ENCODE data around the gene RAI14.
"Not testable (repeated sequence)": the region's sequence is repeated elsewhere in the genome, so short reads cannot be mapped to it uniquely, and the experiment has no call there.

RAI14 gene

DNA sequence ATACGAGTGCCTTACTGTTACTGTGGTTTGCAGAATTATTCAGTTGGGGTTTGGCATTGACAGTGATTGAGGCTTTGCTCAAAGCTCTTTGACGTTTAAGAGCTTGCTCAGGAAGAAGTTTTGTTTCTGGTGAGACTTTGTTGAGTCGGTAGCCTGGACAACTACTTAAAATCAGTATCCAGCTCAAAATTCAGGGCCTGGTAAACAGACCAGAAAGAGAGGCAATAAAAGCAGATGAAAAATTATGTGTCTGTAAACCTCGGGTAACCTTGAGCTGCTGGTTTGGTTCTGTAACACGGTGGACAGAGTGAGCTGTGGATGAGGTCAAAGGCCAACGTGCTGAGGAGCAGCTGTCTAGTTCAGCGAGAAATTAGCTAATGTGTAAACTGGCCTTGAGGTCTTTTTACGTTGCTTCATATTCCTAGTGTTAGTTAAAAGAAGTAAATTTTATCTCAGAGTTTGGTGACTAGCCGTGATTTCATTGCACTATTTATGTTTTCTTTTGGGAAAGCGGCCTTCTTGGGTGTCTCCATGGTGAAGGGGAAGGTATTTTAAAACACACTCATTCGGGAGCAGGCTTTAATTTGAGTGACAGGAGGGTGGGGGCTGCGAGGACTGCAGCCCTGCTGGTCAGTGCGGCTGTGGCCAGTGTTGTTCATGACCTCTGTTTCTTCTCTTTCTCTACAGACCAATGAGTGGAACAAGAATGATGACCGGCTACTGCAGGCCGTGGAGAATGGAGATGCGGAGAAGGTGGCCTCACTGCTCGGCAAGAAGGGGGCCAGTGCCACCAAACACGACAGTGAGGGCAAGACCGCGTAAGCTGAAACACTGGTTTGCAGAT, 100.9 kb downstream of the RAI14 start:
- no peak overlapping the region for H3K27ac ChIP-seq
- no peak for DNase-seq (ENCODE audit: low read depth, low spot score)

- H3K27ac ChIP-seq, result no peak overlapping the region
- DNase-seq (ENCODE audit: low read depth, low spot score), result no peak
Measured at GRCh38 chr5:34758514-34758913, 102.4 kb downstream of the RAI14 start.

DNA sequence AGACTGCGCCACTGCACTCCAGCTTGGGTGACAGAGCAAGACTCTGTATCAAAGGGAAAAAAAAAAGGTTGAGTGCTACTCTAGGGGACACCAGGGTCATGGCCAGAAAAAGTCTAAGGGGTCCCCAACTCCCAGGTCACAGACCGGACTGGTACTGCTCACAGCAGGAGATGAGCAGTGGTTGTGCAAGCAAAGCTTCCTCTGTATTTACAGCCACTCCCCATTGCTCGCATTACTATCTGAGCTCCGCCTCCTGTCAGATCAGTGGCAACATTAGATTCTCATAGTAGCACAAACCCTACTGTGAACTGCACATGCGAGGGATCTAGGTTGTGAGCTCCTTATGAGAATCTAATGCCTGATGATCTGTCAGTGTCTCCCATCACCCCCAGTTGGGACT, 103.1 kb downstream of the RAI14 start:
- not testable (repeated sequence) for DNase-seq (ENCODE audit: low read depth, low spot score); H3K27ac ChIP-seq

GRCh38 chr5:34765662-34766061, 109.5 kb downstream of the RAI14 start:
- no peak for DNase-seq (ENCODE audit: low read depth, low spot score)
- H3K27ac ChIP-seq, result no peak overlapping the region

DNA sequence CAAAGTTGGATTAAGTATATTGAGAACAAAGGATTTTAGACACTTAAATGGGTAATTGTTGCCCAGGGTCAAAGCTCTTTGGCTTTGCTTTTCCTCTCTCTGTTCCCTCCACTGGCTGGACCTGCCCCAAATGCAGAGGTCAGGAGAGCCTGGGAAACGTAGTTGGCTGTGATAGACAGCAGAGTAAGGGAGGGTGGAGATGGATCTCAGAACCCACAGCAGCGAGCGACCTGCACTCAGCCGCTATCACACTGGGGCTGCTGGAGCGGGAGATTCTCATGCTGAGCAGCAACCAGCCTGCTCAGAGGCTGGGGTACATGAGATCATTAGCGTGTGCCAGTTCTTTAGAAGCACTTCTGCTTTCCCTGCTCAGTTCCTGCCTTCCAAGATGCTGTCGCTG, 111.1 kb downstream of the RAI14 start:
- H3K27ac ChIP-seq, result no peak overlapping the region
- DNase-seq (ENCODE audit: low read depth, low spot score), result no peak

- no peak overlapping the region for H3K27ac ChIP-seq
- no peak for DNase-seq (ENCODE audit: low read depth, low spot score)
Measured at GRCh38 chr5:34770486-34770885, 114.4 kb downstream of the RAI14 start.

- H3K27ac ChIP-seq, result no peak overlapping the region
- DNase-seq (ENCODE audit: low read depth, low spot score), result no peak
Measured at GRCh38 chr5:34771076-34771475, 114.9 kb downstream of the RAI14 start.

DNA sequence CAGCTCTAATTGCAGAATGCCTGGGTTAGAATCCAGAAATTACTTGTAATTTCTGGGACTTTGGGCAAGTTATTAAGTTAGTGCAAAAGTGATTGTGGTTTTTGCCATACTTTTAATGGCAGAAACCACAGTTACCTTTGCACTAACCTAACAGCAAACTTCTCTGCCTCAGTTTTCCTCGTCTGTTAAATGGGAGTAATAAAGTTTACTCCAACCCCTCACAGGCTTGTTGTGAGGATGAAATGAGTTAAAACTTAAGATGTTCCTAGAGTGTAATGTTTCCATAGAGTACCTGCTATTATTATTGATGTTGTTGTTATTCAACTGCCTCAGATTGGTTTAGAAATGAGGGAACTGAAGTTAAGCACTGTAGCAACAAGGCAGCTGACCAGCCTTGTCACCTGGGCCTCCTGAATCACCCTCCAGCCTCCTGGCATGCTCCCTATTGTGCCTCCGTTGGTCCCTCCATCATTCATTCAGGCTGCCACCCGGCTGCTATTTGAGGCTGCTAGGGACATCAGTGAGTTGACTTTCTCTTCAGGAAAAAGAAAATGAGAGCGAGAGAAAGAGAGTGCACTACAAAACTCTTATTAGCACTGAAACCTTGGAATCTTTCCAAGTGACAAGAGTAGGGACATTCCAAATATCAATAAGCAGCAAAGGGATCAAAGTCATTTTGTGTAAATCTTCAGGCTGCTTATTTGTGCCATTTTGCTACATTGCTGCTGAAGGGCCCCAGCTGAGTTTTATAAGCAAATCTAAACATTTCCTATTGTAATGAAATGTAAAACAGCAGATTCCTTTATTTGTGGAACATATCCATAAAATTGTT, 116.4 kb downstream of the RAI14 start:
- no peak for DNase-seq (ENCODE audit: low read depth, low spot score)
- H3K27ac ChIP-seq, result no peak overlapping the region

- no peak for DNase-seq (ENCODE audit: low read depth, low spot score)
- no peak overlapping the region for H3K27ac ChIP-seq
Measured at GRCh38 chr5:34774139-34774538, 118.0 kb downstream of the RAI14 start.

DNA sequence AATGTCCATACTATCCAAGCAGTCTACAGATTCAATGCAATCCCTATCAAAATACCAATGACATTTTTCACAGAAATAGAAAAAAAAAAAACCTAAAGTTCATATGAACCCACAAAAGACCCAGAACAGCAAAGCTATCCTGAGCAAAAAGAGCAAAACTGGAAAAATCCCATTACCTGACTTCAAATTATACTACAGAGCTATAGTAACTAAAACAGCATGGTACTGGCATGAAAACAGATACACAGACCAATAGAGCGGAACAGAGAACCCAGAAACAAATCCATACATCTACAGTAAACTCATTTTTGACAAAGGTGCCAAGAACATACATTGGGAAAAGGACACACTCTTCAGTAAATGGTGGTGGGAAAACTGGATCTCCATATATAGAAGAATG, 118.5 kb downstream of the RAI14 start:
- DNase-seq (ENCODE audit: low read depth, low spot score); H3K27ac ChIP-seq: not testable (repeated sequence)

DNA sequence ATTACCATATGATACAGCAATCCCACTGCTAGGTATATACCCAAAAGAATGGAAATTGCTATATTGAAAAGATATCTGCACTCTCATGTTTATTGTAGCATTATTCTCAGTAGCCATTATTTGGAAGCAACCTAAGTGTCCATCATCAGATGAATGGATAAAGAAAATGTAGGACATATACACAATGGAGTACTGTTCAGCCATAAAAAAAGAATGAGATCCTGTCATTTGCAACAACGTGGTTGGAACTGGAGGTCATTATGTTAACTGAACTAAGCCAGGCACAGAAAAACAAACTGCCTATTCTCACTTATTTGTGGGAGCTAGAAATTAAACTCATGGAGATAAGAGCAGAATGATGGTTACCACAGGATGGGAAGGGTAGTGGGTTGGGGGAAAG, 119.8 kb downstream of the RAI14 start:
- no peak overlapping the region for H3K27ac ChIP-seq
- DNase-seq (ENCODE audit: low read depth, low spot score), result no peak

DNA sequence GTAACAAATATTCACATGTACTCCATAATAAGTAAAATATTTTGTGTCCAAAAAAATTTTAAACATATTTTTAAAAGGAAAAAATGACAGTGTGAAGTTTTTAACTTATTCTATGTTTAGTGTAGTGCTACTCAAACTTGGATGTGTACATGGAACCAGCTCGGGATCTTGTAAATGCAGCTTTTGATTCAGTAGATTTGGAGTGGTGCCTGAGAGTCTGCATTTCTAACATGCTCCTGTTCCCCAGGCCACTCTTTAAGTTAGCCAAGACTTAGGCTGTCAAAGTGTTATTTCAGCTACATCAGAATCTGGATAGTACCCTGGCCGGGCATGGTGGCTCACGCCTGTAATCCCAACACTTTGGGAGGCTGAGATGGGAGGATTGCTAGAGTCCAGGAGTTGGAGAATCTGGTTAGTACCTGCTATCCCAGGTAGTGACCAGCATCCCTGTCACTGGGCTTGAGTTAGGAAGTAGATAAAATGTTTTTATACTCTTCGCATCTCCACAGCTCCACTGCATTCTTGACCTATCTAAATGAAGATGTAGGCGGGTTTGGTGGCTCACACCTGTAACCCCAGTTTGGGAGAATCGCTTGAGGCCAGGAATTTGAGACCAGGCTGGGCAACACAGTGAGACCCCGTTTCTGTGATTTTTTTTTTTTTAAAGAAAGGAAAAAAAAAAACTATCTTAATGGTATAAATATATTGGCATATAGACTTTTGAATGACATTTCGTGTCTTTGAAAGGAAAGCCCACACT, 122.1 kb downstream of the RAI14 start:
- DNase-seq (ENCODE audit: low read depth, low spot score), result no peak
- H3K27ac ChIP-seq, result no peak overlapping the region

DNA sequence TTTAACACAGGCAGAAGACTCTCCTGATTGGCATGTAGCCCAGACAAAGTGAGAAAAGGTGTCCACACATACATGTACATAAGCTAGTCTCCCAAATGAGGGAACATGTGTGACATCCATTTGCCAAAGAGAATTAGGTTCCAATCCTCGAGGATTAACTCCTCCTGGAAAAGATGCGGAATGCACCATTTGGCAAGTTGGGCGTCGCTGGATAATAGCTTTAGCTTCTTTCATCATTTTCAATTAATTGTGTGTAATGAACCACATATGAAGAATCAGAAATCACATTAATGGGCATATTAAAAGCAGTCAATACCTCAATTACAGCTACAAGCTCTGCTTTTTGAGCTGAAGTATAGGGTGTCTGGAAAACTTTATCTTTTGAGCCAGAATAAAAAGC, 127.8 kb downstream of the RAI14 start:
- H3K27ac ChIP-seq, result not testable (repeated sequence)

GRCh38 chr5:34787035-34787434, 130.9 kb downstream of the RAI14 start:
- no peak for DNase-seq (ENCODE audit: low read depth, low spot score)
- H3K27ac ChIP-seq, result no peak overlapping the region

More for the DNA sequence above, 127.8 kb downstream of the RAI14 start:
- not testable (repeated sequence) for DNase-seq (ENCODE audit: low read depth, low spot score)

- no peak for DNase-seq (ENCODE audit: low read depth, low spot score)
- no peak overlapping the region for H3K27ac ChIP-seq
Measured at GRCh38 chr5:34789021-34789531, 132.9 kb downstream of the RAI14 start.

- DNase-seq (ENCODE audit: low read depth, low spot score), result no peak
- H3K27ac ChIP-seq, result no peak overlapping the region
Measured at GRCh38 chr5:34789639-34790038, 133.5 kb downstream of the RAI14 start.

GRCh38 chr5:34790069-34790468, 133.9 kb downstream of the RAI14 start:
- DNase-seq (ENCODE audit: low read depth, low spot score), result no peak
- H3K27ac ChIP-seq, result no peak overlapping the region

GRCh38 chr5:34791761-34792244, 135.7 kb downstream of the RAI14 start:
- DNase-seq (ENCODE audit: low read depth, low spot score), result no peak
- no peak overlapping the region for H3K27ac ChIP-seq

- no peak overlapping the region for H3K27ac ChIP-seq
- DNase-seq (ENCODE audit: low read depth, low spot score), result no peak
Measured at GRCh38 chr5:34802834-34803563, 146.9 kb downstream of the RAI14 start.
